K562 (cell line): Measurements from ENCODE around the gene THAP11. TPM values are rescaled to one million over a fixed set of nuclear protein-coding genes. Genes with fewer than 3 reads are reported as not detected.

Experiments
- ARID3B ChIP-seq: fragments of 250-450 bp; sonication (Bioruptor Pico); IDR thresholded peaks from 2 replicates; pipeline ENCODE4 v1.4.0; 2020; ENCODE audit warnings: borderline replicate concordance
- CBFB ChIP-seq: sonication (generic); formaldehyde crosslinking; IDR thresholded peaks from 2 replicates; pipeline ENCODE4 v1.4.0; 2020; ENCODE audit warnings: mild to moderate bottlenecking, missing genetic modification reagents
- CHCHD3 ChIP-seq: fragments of 250-450 bp; sonication (Bioruptor Pico); IDR thresholded peaks from 2 replicates; pipeline ENCODE4 v2.1.2; 2022; ENCODE audit warnings: mild to moderate bottlenecking
- CREB5 ChIP-seq: fragments of 250-450 bp; sonication (Bioruptor Pico); IDR thresholded peaks from 2 replicates; pipeline ENCODE4 v1.5.0; 2020; ENCODE audit warnings: mild to moderate bottlenecking
- CREM ChIP-seq: IDR thresholded peaks from 2 replicates; pipeline ENCODE4 v1.6.1; 2014; ENCODE audit warnings: antibody characterized with exemption, low read depth
- FOXK1 ChIP-seq: sonication (generic); formaldehyde crosslinking; IDR thresholded peaks from 2 replicates; pipeline ENCODE4 v1.8.0; 2022; ENCODE audit warnings: missing genetic modification reagents, mild to moderate bottlenecking, borderline replicate concordance
- GTF2A2 ChIP-seq: IDR thresholded peaks from 2 replicates; pipeline ENCODE4 v1.6.1; 2016; ENCODE audit warnings: mild to moderate bottlenecking, missing genetic modification characterization, missing compliant biosample characterization
- KDM5B ChIP-seq: fragments of 200-600 bp; sonication (generic); IDR thresholded peaks from 2 replicates; pipeline ENCODE4 v1.6.1; 2012; ENCODE audit warnings: low read depth, mild to moderate bottlenecking, moderate library complexity, low read length, control low read depth, inconsistent platforms; ENCODE audit not compliant: insufficient replicate concordance
- MCM3 ChIP-seq: fragments of 450-650 bp; IDR thresholded peaks from 2 replicates; pipeline ENCODE4 v1.6.1; 2016
- MTA3 ChIP-seq: fragments of 450-650 bp; formaldehyde crosslinking; IDR thresholded peaks from 2 replicates; pipeline ENCODE4 v1.6.1; 2017; ENCODE audit warnings: mild to moderate bottlenecking, borderline replicate concordance
- MTF1 ChIP-seq: fragments of 250-450 bp; sonication (Bioruptor Pico); IDR thresholded peaks from 2 replicates; pipeline ENCODE4 v1.9.0; 2021; ENCODE audit warnings: moderate library complexity, mild to moderate bottlenecking, inconsistent platforms, borderline replicate concordance
- NCOR1 ChIP-seq: fragments of 450-650 bp; IDR thresholded peaks from 2 replicates; pipeline ENCODE4 v1.6.1; 2016; ENCODE audit warnings: mild to moderate bottlenecking, moderate library complexity
- POLR2H ChIP-seq: IDR thresholded peaks from 2 replicates; pipeline ENCODE4 v1.6.1; 2016; ENCODE audit warnings: missing genetic modification characterization, low read depth, mild to moderate bottlenecking, control low read depth, missing compliant biosample characterization, moderate library complexity
- RBFOX2 ChIP-seq: fragments of 200-400 bp; formaldehyde crosslinking; IDR thresholded peaks from 2 replicates; pipeline ENCODE4 v1.6.1; 2017; ENCODE audit warnings: low read depth, mild to moderate bottlenecking, low read length, moderate library complexity
- SP1 ChIP-seq: sonication (generic); formaldehyde crosslinking; IDR thresholded peaks from 2 replicates; pipeline ENCODE4 v1.8.1; 2022; ENCODE audit warnings: mild to moderate bottlenecking, missing genetic modification reagents
- STAG1 ChIP-seq: sonication (generic); formaldehyde crosslinking; IDR thresholded peaks from 2 replicates; pipeline ENCODE4 v1.5.0; 2020; ENCODE audit warnings: missing genetic modification reagents, borderline replicate concordance
- THRAP3 ChIP-seq: fragments of 450-650 bp; IDR thresholded peaks from 2 replicates; pipeline ENCODE4 v1.6.1; 2016; ENCODE audit warnings: mild to moderate bottlenecking, inconsistent platforms, borderline replicate concordance
- ZBTB7A ChIP-seq: IDR thresholded peaks from 2 replicates; pipeline ENCODE4 v1.6.1; 2011; ENCODE audit warnings: low read depth, mild to moderate bottlenecking, low read length, moderate library complexity, borderline replicate concordance; ENCODE audit not compliant: control insufficient read depth
- ZNF12 ChIP-seq: sonication (generic); formaldehyde crosslinking; IDR thresholded peaks from 2 replicates; pipeline ENCODE4 v1.4.0; 2020; ENCODE audit warnings: mild to moderate bottlenecking, missing genetic modification reagents
- ZNF197 ChIP-seq: fragments of 200-800 bp; sonication (Bioruptor generic); IDR thresholded peaks from 2 replicates; pipeline ENCODE4 v1.6.1; 2016; ENCODE audit warnings: low read depth, missing genetic modification characterization, missing compliant biosample characterization
- ZNF408 ChIP-seq: fragments of 250-450 bp; sonication (Bioruptor Pico); IDR thresholded peaks from 2 replicates; pipeline ENCODE4 v1.4.0; 2020; ENCODE audit warnings: low read depth, mild to moderate bottlenecking, moderate library complexity
- ZNF436 ChIP-seq: fragments of 250-450, 450-650 bp; sonication (Bioruptor Pico); formaldehyde crosslinking; IDR thresholded peaks from 2 replicates; pipeline ENCODE4 v1.7.0; 2020; ENCODE audit warnings: mild to moderate bottlenecking
- polyA plus RNA-seq, 8 experiments: library from polyadenylated mRNA; depleted of rRNA in 4 of 8; stranded (reverse) in 5 of 8; unstranded in 3 of 8; fragments of >200 nt; fragmentation: Nextera tagmentation in 2 of 8; fragmentation: Illumina TruSeq in 1 of 8; extraction: Ambion mirVana in 2 of 8; extraction: Trizol in 1 of 8; gene quantifications; 2 replicates each; pipeline versions ENCODE4 v1.2.1 to v1.2.3, GENCODE V29; 2011 to 2014; ENCODE audit warnings: inconsistent platforms in 1 of 8, missing spikeins in 1 of 8
- total RNA-seq, 7 experiments: library from RNA; depleted of rRNA in 6 of 7; stranded (reverse); fragments of >200 nt in 6 of 7; fragmentation: Illumina TruSeq in 2 of 7; extraction: Trizol in 2 of 7; gene quantifications; 2 replicates each; pipeline versions ENCODE4 v1.2.1 to v1.2.3, GENCODE V29; 2011 to 2021; ENCODE audit warnings: low replicate concordance in 1 of 7

THAP11 gene
- total and polyA plus RNA-seq, 9 of the 15 experiments (the other 6 are each of a cell fraction or from before 2014, with no cell fraction given): 2.4 to 31.6 (median 21.4) TPM

DNA sequence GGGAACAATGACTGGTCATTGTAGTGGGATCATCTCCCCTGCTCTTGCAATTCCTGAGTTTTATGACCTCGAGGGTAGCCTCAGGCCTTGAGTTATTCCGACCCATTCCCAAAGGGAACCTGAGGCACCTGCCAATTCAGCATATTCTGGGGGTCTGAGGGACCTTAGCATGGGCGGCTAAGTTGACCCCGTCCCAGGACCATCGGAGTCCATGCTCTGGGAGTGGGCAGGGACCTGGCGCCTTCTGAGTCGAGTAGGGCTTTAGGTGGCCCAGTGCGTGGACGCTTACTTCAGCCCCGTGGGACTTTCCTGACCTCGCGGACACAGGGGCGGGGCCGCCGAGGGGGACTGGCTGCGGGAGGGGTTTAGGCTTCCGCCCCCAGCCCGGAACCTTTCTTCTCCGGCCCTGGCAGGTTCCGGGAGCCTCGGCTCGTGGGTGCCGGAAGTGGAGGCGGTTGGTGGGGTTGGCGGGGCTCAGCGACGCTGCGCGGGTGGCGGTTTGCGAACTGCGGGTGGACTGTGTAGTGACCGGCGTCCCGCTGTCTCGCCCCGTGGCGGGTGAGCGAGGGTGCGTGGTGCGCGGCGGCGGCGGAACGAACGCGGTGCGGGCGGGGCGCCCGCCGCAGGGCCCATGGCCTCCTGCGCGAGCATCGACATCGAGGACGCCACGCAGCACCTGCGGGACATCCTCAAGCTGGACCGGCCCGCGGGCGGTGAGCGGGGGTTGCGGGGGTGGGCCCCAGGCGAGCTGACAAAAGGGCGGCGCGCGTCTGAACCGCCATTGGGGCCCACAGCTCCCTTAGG lies 30.7 kb downstream of the THAP11 start, which contains the start of gene EDC4 (continued):
- TF ChIP-seq ARID3B (no peak), FOXK1 (CRISPR knock-in tag) (peak; percentile 80; the same call in 1 of the 2 replicates), MTA3 (peak; percentile 76; the same call in 1 of the 2 replicates), KDM5B (peak; percentile 83), ZNF436 (0 out of 2 replicates have a peak, but pooled peaks have one; percentile 47), ZBTB7A (peak; percentile 89; the same call in 1 of the 2 replicates), ZNF197 (no peak), MCM3 (no peak), ZNF12 (CRISPR knock-in tag) (peak; percentile 52; the same call in 1 of the 2 replicates), CHCHD3 (CRISPR knock-in tag) (no peak), STAG1 (peak; percentile 55), POLR2H (tag) (peak; percentile 72), CBFB (CRISPR knock-in tag) (no peak), THRAP3 (no peak), SP1 (CRISPR knock-in tag) (peak; percentile 97), MTF1 (CRISPR knock-in tag) (no peak), RBFOX2 (peak; percentile 90), NCOR1 (no peak; the same call in 1 of the 2 replicates), CREM (peak; percentile 75), CREB5 (no peak), ZNF408 (no peak), GTF2A2 (tag) (no peak)
